Smooth muscle cell (in vitro differentiated cells): ENCODE results near the gene TMEM150B. TPM values are rescaled to one million over a fixed set of nuclear protein-coding genes. Genes with fewer than 3 reads are reported as not detected.
A peak's percentile ranks its signal among the peaks of the same experiment; 100 is the strongest.

ENCODE experiments used
- DNase-seq: peaks from one replicate; lab custom pipeline; 2025; ENCODE audit not compliant: unreplicated experiment; lab: John Stamatoyannopoulos, UW
- H2AFZ ChIP-seq: fragments of 200-600 bp; sonication (generic); 2 replicates; pipeline ENCODE4 v1.6.0; 2016; ENCODE audit warnings: antibody characterized with exemption, low read depth, mild to moderate bottlenecking
- H3F3A ChIP-seq: fragments of 200-600 bp; sonication (generic); 2 replicates; pipeline ENCODE4 v1.6.0; 2017; ENCODE audit warnings: antibody characterized with exemption, low read depth
- H3K27ac ChIP-seq: fragments of 200-600 bp; sonication (generic); 2 replicates; pipeline ENCODE4 v1.5.1; 2016; ENCODE audit warnings: low read depth, mild to moderate bottlenecking
- H3K27me3 ChIP-seq: fragments of 200-600 bp; sonication (generic); 2 replicates; pipeline ENCODE4 v1.6.1; 2016; ENCODE audit warnings: low read depth, mild to moderate bottlenecking
- H3K36me3 ChIP-seq: fragments of 200-600 bp; sonication (generic); 2 replicates; pipeline ENCODE4 v1.5.1; 2016; ENCODE audit warnings: low read depth
- H3K4me1 ChIP-seq: fragments of 200-600 bp; sonication (generic); 2 replicates; pipeline ENCODE4 v1.5.1; 2016; ENCODE audit warnings: low read depth
- H3K4me2 ChIP-seq: fragments of 200-600 bp; sonication (generic); 2 replicates; pipeline ENCODE4 v1.6.0; 2016; ENCODE audit warnings: mild to moderate bottlenecking
- H3K4me3 ChIP-seq: fragments of 200-600 bp; sonication (generic); 2 replicates; pipeline ENCODE4 v1.5.1; 2016; ENCODE audit warnings: mild to moderate bottlenecking
- H3K79me2 ChIP-seq: fragments of 200-600 bp; sonication (generic); 2 replicates; pipeline ENCODE4 v1.6.0; 2016; ENCODE audit warnings: low read depth, mild to moderate bottlenecking
- H3K9ac ChIP-seq: fragments of 200-600 bp; sonication (generic); 2 replicates; pipeline ENCODE4 v1.6.0; 2016; ENCODE audit warnings: low read depth
- H3K9me3 ChIP-seq: fragments of 200-600 bp; sonication (generic); replicated peaks from 2 replicates; pipeline ENCODE4 v1.5.1; 2016; ENCODE audit warnings: low read depth
- H4K20me1 ChIP-seq: fragments of 200-600 bp; sonication (generic); 2 replicates; pipeline ENCODE4 v1.6.0; 2016; ENCODE audit warnings: low read depth
- WGBS: methylation state at CpG from one replicate; pipeline ENCODE4 v1.1.7; 2016; ENCODE audit warnings: low lambda C conversion rate; 5-methylcytosine and 5-hydroxymethylcytosine counted together
- polyA plus RNA-seq: library from polyadenylated mRNA; unstranded; fragments of >200 nt; fragmentation: Nextera tagmentation; extraction: Ambion mirVana; gene quantifications from 2 replicates; pipeline ENCODE4 v1.2.1, GENCODE V29; 2016
- total RNA-seq: library from RNA; depleted of rRNA; stranded (reverse); fragments of >200 nt; gene quantifications from 2 replicates; pipeline ENCODE4 v1.2.3, GENCODE V29; 2014
- TF ChIP-seq, protein P1 (sequence below): fragments of 200-600 bp; sonication (generic); IDR thresholded peaks from 2 replicates; pipeline ENCODE4 v1.5.1; 2017; ENCODE audit warnings: borderline replicate concordance, mild to moderate bottlenecking, antibody characterized with exemption; ENCODE audit not compliant: insufficient read depth, poor library complexity, severe bottlenecking

The TMEM150B gene
- total and polyA plus RNA-seq, 2 experiments from 2014 or later, result not detected

- H2AFZ ChIP-seq, result no peak overlapping the region
- no peak overlapping the region for H3K27ac ChIP-seq
- H3K27me3 ChIP-seq, result no peaks in the 10 kb centered on the region
- H3K4me1 ChIP-seq, result peaks cover 9% of the 10 kb centered on the region
- no peaks in the 10 kb centered on the region for H3K79me2 ChIP-seq
- no peaks in the 10 kb centered on the region for H3K36me3 ChIP-seq
- H4K20me1 ChIP-seq, result no peaks in the 10 kb centered on the region
- no peak overlapping the region for H3K4me3 ChIP-seq
- no peaks in the 10 kb centered on the region for H3K9me3 ChIP-seq
- no peaks in the 10 kb centered on the region for H3F3A ChIP-seq
- H3K4me2 ChIP-seq, result no peak overlapping the region
- no peak for DNase-seq
- WGBS, result 97% methylated on average over 11 of the region's 11 CpGs
- TF ChIP-seq, protein P1, sequence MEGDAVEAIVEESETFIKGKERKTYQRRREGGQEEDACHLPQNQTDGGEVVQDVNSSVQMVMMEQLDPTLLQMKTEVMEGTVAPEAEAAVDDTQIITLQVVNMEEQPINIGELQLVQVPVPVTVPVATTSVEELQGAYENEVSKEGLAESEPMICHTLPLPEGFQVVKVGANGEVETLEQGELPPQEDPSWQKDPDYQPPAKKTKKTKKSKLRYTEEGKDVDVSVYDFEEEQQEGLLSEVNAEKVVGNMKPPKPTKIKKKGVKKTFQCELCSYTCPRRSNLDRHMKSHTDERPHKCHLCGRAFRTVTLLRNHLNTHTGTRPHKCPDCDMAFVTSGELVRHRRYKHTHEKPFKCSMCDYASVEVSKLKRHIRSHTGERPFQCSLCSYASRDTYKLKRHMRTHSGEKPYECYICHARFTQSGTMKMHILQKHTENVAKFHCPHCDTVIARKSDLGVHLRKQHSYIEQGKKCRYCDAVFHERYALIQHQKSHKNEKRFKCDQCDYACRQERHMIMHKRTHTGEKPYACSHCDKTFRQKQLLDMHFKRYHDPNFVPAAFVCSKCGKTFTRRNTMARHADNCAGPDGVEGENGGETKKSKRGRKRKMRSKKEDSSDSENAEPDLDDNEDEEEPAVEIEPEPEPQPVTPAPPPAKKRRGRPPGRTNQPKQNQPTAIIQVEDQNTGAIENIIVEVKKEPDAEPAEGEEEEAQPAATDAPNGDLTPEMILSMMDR, result no peak
- H3K9ac ChIP-seq, result no peak overlapping the region
Measured at GRCh38 chr19:55303477-55303876, 21.7 kb downstream of the TMEM150B start.

DNA sequence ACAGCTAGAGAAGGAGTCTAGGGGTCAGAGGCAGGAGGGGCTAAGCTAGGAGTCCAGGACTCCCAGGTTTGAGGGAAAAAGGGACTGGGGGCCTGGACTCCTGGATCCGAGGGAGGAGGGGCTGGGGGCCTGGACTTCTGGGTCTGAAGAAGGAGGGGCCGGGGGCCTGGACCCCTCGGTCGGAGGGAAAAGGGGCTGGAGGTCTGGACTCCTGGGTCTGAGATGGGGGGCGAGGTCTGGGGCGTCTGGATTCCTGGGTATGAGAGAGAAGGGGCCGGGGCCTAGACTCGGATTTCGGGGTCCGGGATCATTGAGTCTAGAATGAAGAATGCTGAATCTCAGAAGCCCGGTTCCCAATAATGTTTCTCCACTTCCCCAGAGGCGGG, 22.8 kb downstream of the TMEM150B start:
- H3K4me1 ChIP-seq, result peaks cover 9% of the 10 kb centered on the region
- no peak overlapping the region for H3K9ac ChIP-seq
- no peaks in the 10 kb centered on the region for H3F3A ChIP-seq
- H3K27ac ChIP-seq, result no peak overlapping the region
- TF ChIP-seq, protein P1, result no peak
- H3K4me2 ChIP-seq, result no peak overlapping the region
- 88% methylated on average over 12 of the region's 12 CpGs for WGBS
- no peaks in the 10 kb centered on the region for H3K27me3 ChIP-seq
- no peak overlapping the region for H2AFZ ChIP-seq
- H4K20me1 ChIP-seq, result no peaks in the 10 kb centered on the region
- no peaks in the 10 kb centered on the region for H3K36me3 ChIP-seq
- H3K4me3 ChIP-seq, result no peak overlapping the region
- no peaks in the 10 kb centered on the region for H3K79me2 ChIP-seq
- H3K9me3 ChIP-seq, result no peaks in the 10 kb centered on the region
- DNase-seq, result no peak

DNA sequence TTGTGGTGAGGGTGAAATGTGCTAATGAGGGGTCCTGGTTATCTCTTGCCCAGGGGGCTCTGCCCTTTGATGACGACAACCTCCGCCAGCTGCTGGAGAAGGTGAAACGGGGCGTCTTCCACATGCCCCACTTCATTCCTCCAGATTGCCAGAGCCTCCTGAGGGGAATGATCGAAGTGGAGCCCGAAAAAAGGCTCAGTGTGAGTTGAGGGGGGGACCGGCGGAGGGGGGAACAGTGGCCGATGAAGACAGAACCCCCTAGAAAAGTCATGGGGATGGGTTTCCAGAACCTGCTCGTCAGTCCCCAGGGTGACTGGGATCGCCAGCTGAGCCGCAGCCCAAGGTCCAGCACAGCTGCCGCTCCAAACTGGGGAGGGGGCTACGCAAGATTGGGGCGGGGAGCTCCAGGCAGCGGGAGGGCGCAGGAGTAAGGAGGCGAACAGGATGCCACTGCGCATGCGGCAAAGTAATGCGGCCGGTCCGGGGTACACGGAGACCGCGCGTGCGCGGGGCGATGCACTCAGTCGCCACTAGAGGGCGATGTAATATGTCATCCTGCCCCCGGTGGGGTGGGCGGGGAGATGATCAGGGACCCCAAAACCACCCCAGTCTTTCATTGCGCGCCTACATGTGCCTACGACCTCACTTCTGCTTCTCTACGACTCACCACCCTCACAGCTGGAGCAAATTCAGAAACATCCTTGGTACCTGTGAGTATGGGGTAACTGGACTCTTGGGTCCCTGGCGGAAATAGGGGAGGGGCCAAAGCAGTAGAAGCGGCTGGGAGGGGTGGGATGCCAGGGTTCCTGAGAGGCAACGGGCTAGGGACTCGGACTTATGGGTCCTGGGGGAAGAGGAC, 23.5 kb downstream of the TMEM150B start:
- Histone ChIP-seq H3F3A (no peaks in the 10 kb centered on the region), H3K79me2 (no peaks in the 10 kb centered on the region), H3K9ac (no peak overlapping the region), H3K9me3 (no peaks in the 10 kb centered on the region), H3K27me3 (no peaks in the 10 kb centered on the region), H3K27ac (no peak overlapping the region), H2AFZ (peak overlapping the region; percentile 39), H3K4me3 (peak overlapping the region; percentile 39), H3K36me3 (no peaks in the 10 kb centered on the region), H3K4me2 (peak overlapping the region; percentile 86), H3K4me1 (peaks cover 9% of the 10 kb centered on the region), H4K20me1 (no peaks in the 10 kb centered on the region)
- WGBS, result 27% methylated on average over 40 of the region's 42 CpGs
- TF ChIP-seq, protein P1, result peak; percentile 93
- DNase-seq, result peak; percentile 82
